Right ventricle myocardium superior (tissue), 1 donor: ENCODE measurements around the gene KIF13A. TPM values are rescaled to one million over a fixed set of nuclear protein-coding genes. Genes with fewer than 3 reads are reported as not detected.
"Not testable (repeated sequence)": the region's sequence is repeated elsewhere in the genome, so short reads cannot be mapped to it uniquely, and the experiment has no call there.

Experiments
- ATAC-seq: fragments of 200-7000 bp; cut with Tn5 transposase; one replicate; pipeline ENCODE4 v1.9.1; 2020; ENCODE audit warnings: mild to moderate bottlenecking; ENCODE audit not compliant: poor library complexity
- DNase-seq: peaks from one replicate; pipeline ENCODE4 v3.0.0-alpha.2; 2020
- intact Hi-C: fragments of 100-400 bp; cut with DNase I; formaldehyde crosslinking; loops from one replicate; pipeline ENCODE4 v1.11.2; 2022
- total RNA-seq: library from RNA; stranded (reverse); fragmentation: NEBNext Ultra II Directional; extraction: Animal tissue kit (Norgen Biotek cat#: 25700); gene quantifications from one replicate; pipeline ENCODE4 v1.2.1, GENCODE V29; 2021
- donor health status: DM: no; HTN: yes; CAD: no; lungs with severe emphysema.

Gene KIF13A
- total RNA-seq, 1 donor from 2014 or later: 52.7 TPM

- intact Hi-C loops: no loop called here
- ATAC-seq (no peak), DNase-seq (no peak)
Measured at GRCh38 chr6:17846762-17847161, 140.7 kb downstream of the KIF13A start.

- DNase-seq: no peak
- intact Hi-C loops: no loop called here
- ATAC-seq: no peak
Measured at GRCh38 chr6:17845598-17845997, 141.8 kb downstream of the KIF13A start.

- intact Hi-C loops, ATAC-seq, DNase-seq: not testable (repeated sequence)
Measured at GRCh38 chr6:17844967-17845366, 142.5 kb downstream of the KIF13A start.

- intact Hi-C loops: no loop called here
- ATAC-seq: no peak
Measured at GRCh38 chr6:17842934-17843821, 144.3 kb downstream of the KIF13A start.

GRCh38 chr6:17842014-17842776 is 145.2 kb downstream of the KIF13A start:
- no peak for DNase-seq
- no peak for ATAC-seq
- intact Hi-C loops: no loop called here

More at GRCh38 chr6:17842934-17843821, 144.3 kb downstream of the KIF13A start:
- DNase-seq: no peak

- DNase-seq (no peak), ATAC-seq (no peak)
- intact Hi-C loops: loop anchor here (10.0 kb wide), 1 partner anchor 285 kb away; the partner anchor contains the start of gene NHLRC1
Measured at GRCh38 chr6:17839513-17840223, 147.8 kb downstream of the KIF13A start.

- ATAC-seq: no peak
- DNase-seq: no peak
- intact Hi-C loops: loop anchor here (10.0 kb wide), 1 partner anchor 289 kb away; the partner anchor contains the start of gene NHLRC1
Measured at GRCh38 chr6:17836293-17836692, 151.1 kb downstream of the KIF13A start.

- no peak for ATAC-seq
- intact Hi-C loops: loop anchor here (10.0 kb wide), 1 partner anchor 289 kb away; the partner anchor contains the start of gene NHLRC1
- DNase-seq: no peak
Measured at GRCh38 chr6:17835784-17836183, 151.7 kb downstream of the KIF13A start.

GRCh38 chr6:17831135-17831534 is 156.3 kb downstream of the KIF13A start:
- intact Hi-C loops: loop anchor here (10.0 kb wide), 1 partner anchor 294 kb away; the partner anchor contains the start of gene NHLRC1
- DNase-seq (no peak), ATAC-seq (peak; percentile 32)

GRCh38 chr6:17829905-17830304 is 157.5 kb downstream of the KIF13A start:
- no peak for DNase-seq
- ATAC-seq: no peak
- intact Hi-C loops: loop anchor here (10.0 kb wide), 1 partner anchor 295 kb away; the partner anchor contains the start of gene NHLRC1

GRCh38 chr6:17828149-17828548 is 159.3 kb downstream of the KIF13A start:
- intact Hi-C loops: no loop called here
- no peak for ATAC-seq
- no peak for DNase-seq

- DNase-seq (no peak), ATAC-seq (no peak)
- intact Hi-C loops: no loop called here
Measured at GRCh38 chr6:17826301-17826700, 161.1 kb downstream of the KIF13A start.

GRCh38 chr6:17820055-17820454 is 167.4 kb downstream of the KIF13A start:
- DNase-seq (no peak), ATAC-seq (peak; percentile 24)
- intact Hi-C loops: no loop called here

GRCh38 chr6:17817763-17818162 is 169.7 kb downstream of the KIF13A start:
- no peak for DNase-seq
- intact Hi-C loops: no loop called here
- no peak for ATAC-seq

GRCh38 chr6:17816921-17817611 is 170.4 kb downstream of the KIF13A start:
- DNase-seq (no peak), ATAC-seq (no peak)
- intact Hi-C loops: no loop called here

- intact Hi-C loops: no loop called here
- ATAC-seq: no peak
Measured at GRCh38 chr6:17813542-17813941, 173.9 kb downstream of the KIF13A start.

GRCh38 chr6:17812311-17812710 is 175.1 kb downstream of the KIF13A start:
- no peak for ATAC-seq
- DNase-seq: no peak
- intact Hi-C loops: no loop called here

More at GRCh38 chr6:17813542-17813941, 173.9 kb downstream of the KIF13A start:
- no peak for DNase-seq

- intact Hi-C loops: no loop called here
- DNase-seq: no peak
- ATAC-seq: no peak
Measured at GRCh38 chr6:17808609-17809008, 178.8 kb downstream of the KIF13A start.
